HG03108 (cell line): ENCODE results near the gene KRT6C.
"Not testable (repeated sequence)": the region's sequence is repeated elsewhere in the genome, so short reads cannot be mapped to it uniquely, and the experiment has no call there.

Experiments used
- ATAC-seq: cut with Tn5 transposase; IDR thresholded peaks from one replicate; pipeline ENCODE4 v1.9.1; 2021; ENCODE audit warnings: moderate library complexity; ENCODE audit not compliant: unreplicated experiment

KRT6C gene

DNA sequence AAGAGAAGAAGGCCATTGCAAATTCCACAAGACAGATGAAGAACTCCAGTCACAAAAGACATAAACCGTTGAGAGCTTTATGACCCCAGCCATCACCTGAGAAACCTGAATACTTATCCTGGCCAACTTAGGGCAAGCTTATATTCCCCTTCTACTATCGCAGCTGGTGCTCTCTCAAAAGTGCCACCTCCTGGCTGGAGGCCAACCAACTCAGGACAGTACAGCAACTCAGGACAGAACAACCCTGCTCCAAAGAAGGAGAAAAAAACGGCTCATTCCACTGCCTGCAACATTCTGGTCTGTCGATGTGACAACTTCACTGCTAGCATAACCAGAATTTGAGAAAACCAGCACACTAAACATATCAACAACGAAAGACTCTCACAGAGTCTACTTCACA is 11.9 kb downstream of the KRT6C start:
- no peak for ATAC-seq

DNA sequence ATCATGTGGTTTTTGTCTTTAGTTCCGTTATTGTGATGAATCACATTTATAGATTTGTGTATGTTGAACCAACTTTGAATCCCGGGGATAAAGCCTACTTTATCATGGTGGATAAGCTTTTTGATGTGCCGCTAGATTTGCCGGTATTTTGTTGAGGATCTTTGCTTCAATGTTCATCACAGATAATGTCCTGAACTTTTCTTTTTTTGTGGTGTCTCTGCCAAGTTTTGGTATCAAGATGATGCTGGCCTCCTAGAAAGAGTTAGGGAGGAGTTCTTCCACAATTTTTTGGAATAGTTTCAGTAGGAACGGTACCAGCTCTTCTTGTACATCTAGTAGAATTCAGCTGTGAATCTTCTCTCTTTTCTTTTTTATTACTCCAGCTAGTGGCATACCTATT is 14.7 kb downstream of the KRT6C start:
- no peak for ATAC-seq

DNA sequence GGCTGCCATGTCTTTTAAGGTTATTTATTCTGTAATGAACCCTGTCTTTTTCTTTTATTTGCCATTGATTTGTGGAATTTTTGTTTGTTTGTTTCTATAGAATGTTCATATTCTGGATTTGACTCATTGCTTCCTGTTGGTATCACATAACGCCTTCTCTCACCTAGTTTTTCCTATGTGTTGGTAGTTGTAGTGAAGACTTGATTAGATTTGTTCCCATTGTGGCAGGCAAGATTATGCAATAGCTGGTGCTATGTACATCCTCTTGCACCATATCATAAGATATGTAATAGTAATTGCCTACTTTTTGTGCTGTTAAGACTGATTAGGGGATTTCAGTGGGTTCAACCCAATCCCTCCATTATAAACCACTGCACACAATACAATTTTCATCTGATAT is 17.8 kb downstream of the KRT6C start:
- ATAC-seq = no peak

DNA sequence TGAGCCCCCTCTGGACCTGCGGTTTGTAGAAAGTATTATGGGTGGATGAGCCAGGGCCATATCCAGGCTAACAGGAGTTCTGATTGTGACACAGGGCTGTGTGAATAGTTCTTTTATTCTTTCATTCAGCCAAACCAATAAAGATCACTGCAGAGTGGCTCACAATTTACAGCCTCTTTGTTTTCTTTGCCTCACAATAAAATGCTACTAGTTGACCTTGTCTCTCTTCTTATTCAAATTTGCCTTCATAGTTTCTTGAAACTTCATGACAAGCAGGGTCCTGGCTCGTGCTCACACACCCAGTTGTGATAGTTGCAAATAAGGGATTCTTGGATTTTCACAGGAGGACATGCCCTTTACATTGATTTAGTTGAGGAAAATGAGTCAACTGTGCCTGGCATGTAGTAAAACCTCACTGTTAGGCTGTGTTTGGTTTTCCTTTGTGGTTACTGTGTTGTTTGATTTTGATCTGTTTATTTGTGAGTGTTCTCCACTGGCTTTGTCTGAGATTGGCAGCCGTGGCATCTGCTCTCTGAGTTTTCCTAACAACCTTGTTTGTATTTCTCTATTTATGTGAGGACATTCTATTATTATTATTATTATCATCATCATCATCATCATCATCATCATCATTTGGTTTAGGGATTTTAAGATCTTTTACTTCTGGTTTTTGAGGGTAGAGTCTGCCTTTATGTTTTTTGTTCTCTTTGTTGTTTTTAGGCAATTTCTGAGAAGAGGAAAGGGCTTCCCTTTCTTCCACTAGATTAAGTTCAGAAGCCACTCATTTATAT is 19.0 kb downstream of the KRT6C start:
- ATAC-seq = no peak

DNA sequence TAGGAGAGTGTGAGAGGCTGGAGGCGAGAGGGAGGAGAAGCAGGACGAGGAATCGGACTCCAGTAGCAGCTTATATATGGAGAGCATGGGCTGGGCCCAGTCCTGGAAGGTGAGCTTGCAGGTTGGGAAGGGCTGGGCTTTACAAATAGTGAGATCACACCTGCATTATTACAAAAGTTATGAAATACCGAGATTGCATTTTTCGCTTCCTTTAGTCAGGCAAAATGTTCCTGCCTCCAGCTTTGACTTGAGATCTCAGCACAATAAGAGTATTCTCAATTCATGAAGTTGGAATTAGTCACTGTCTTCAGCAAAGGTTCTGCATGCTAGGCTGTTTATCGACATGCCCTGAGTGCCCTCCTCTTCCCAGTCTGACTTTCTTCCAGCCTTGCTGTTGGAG is 21.5 kb downstream of the KRT6C start, which contains the start of gene KRT6B:
TSS of gene KRT6B (minus strand) at position 46 of the 400 bp plus-strand sequence. CDS start 68 bp downstream, outside the sequence.
- no peak for ATAC-seq

DNA sequence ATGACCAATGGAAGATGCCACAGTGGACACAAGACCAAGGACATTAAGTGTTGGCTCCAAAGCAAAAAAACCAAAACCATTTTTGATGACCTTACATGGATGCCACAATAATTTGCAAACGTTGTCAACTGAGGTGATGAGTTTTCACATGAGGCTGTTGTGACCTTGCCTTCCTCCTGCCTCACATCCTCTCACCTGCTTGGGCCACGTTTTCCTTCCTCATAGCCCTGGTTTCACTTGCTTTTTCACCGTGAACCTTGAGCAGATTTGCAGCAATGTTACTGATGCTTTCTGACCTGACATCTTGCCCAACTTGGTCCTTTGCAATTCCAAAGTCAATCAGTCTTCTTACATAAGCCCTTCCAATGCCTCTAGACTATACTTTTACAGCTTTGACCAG is 25.4 kb downstream of the KRT6C start:
- no peak for ATAC-seq

DNA sequence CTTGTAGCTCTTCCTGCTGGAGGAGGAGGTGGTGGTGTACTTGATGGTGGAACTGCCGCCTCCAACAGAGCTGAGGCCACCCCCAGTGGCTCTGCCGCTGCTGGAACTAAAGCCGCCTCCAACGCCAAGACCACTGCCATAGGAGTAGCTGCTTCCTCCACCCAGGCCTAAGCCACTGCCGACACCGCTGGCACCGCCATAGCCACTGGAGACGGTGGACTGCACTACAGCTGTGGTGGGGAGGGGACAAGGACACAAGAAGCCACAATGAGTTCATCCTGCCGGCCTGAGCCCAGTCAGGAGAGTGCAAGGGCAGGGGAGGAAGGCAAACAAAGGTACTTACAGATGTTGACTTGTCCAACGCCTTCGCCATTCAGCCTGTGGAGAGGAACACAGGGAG is 26.4 kb downstream of the KRT6C start:
- not testable (repeated sequence) for ATAC-seq

DNA sequence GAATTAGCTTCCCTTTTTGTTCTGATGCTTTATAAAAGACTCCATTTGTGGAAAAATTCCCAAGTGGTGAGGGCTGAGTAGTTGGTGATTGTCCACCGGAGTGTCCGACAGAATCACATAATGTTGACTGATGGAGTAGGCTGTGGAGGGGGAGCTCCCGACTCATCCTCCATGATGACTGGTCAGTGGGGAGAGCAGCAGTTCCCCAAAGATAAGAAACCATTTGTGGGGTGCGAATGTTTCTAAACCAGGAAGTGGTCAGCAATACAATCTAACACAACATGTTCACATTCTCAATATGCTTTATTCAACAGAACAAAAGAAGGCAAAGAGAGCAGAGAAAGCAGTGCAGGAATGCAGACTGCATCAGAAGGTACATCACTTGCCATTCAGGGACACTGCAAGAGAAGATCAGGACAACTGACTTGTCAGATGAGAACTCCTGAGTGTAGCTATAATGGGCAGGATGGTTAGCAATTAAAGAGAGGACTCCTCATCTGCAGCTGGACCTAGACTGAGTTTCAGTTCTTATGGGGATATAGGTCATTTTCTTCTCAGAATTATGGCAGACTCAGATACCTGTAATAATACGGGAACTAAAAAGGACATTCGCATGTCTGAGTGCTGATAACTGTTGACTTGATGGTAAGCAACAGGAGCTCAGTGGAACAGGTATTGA is 27.1 kb downstream of the KRT6C start:
- no peak for ATAC-seq

DNA sequence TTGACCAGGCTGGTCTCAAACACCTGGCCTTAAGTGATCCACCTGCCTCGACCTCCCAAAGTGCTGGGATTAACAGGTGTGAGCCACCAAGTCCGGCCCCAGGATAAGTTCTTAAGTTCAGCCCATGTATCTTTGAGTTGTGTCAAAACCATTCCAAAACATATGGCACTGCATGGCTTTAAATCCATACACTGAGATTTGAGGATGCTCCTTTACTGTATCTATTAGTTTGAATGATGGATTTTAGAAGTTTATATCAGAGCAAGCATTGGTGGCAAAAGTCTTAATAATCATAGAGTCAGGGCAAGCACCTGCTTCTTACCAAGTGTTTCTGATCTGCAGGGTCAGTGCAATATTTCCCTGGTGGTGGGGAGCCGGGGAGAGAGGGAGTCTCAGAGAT is 27.7 kb downstream of the KRT6C start:
- ATAC-seq = no peak

DNA sequence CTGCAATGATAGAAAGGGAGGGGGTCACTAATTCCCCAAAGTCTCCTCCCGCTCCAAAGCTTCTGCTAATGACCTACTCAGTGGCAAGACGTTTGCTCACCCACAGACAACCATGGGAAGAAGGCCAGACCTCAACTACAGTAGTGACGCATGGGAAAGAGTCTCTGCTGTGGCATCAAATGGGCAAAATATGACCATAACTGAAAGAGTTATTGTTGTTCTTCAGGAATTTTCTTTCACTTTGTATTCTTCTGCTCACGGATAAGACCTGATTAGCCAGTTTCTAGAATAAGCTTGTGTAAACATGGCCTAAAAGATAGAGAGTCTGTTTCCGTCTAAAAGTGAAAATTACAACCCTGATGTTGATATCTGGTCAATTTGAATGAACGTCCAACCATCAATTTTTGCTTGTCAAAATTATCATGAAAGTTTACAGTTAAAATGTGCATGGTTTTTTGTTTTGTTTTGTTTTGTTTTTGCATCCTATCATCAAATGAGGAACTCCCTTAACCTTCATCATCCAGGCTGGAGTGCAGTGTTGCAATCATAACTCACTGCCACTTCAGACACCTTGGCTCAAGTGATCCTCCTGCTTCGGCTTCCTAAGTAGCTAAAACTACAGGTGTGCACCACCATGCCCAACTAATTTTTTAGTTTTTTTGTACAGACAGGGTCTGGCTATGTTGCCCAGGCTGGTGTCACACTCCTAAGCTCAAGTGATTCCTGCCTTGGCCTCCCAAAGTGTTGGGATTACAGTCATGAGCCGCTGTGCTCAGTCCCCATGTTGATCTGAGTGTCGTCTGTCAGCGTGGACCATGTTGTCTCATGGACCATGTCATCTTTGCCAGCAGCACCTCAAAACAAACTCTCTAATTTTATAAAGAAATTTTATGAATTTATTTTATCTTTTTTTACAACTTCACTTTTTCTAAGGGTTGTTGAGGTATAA is 28.7 kb downstream of the KRT6C start:
- no peak for ATAC-seq

DNA sequence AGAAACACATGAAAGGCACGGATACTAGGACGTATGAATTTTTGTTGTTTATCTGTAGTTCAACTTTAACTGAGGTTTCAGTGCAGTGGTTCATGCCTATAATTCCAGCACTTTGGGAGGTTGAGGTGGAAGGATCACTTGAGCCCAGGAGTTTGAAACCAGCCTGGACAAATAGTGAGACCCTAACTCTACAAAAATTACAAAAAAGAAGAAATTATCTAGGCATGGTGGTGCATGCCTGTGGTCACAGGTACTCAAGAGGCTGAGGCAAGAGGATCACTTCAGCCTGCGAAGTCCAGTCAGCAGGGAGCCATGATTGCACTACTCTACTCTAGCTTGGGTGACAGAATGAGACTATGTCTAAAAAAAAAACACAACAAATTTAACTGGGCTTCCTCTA is 29.6 kb downstream of the KRT6C start:
- ATAC-seq = no peak

DNA sequence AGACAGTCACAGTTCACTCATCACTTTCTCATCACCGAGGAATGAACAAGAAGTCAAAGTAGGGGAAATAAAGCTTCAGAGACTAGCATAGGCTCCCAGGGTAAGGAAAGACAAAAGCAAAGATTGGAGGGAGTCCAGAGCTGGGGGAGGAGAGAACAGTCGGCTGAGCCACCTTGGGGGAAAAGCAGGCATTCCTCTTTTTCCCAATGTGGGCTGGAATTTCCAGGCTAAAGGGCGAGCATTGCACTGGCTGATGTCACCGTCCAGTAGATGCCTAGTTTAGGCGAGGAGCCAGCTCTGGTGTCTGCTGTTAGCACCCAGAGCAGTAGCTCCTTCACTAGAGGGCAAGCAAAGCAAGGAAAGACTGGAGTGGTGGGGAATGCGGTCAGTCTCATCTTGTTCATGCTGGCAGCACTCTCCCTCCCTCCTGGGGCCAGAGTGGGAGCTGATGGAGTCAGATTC is 31.0 kb downstream of the KRT6C start:
- ATAC-seq = no peak

DNA sequence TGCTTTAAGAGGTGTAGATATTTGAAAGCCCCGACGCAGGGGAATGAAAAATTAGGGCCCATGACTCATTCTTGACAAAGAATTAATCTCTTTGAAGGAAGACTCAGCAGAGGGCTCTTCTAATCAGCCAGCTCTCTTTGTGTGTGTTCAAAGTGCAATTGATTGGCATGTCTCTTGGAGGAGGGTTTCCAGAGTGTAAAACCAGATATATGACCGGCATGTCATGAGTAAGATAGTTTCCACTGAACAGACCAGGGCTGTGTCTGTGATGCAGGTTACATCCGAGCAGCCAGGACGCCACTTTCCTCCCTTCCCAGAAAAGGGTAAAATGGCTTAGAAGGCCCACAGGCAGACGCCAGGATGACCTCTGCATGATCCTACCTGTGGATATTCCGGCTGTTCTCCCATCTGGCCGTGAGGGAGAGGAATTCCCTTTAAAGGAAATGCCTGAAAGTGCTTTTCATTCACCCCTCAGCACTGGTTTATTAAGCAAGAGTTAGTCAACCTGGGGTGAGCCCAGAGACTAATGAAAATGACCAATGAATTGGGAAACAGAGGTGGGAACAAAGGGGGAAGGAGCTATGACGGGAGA is 32.2 kb downstream of the KRT6C start:
- no peak for ATAC-seq

DNA sequence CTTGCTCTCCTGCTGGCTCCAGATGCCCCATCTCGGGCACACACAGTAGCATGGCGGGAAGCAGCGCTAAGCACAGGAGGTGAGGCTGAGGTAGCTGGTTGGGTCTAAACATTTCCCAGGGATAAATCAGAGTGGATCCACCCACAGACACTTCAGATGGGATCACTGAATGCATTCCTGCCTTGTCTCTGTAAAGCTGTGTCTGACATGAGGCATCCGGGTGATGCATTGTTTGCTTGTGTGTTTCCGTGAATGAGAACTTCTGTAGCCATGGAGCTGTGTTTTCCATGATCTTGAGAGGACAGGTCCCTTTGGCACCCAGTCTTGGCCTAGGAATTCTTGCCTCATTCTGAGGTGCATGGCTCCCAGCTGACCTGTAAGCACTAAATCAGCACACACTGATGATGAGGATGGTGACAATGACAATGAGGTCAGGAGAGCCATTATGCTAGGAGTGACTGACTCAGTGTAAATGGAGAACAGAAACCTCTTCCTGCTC is 32.7 kb downstream of the KRT6C start:
- ATAC-seq = no peak

DNA sequence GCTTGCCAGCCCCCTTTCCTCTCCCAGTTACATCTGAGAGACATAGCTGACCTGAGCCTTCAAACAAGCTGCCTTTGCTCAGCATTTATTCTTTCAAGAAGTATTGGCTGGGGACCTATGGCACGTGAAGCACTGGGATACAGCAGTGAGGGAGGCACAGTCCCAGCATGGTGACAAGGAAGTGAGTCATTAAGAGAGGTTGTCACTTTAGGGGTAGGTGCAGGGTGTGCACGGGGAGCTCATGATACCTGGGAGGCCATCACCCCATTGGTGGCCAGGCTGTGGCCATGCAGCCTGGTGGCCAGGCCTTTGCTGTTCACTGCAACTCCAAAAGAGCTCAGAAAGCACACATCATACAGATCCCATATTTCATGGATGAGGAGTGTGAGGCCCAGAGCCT is 33.8 kb downstream of the KRT6C start:
- ATAC-seq = no peak

DNA sequence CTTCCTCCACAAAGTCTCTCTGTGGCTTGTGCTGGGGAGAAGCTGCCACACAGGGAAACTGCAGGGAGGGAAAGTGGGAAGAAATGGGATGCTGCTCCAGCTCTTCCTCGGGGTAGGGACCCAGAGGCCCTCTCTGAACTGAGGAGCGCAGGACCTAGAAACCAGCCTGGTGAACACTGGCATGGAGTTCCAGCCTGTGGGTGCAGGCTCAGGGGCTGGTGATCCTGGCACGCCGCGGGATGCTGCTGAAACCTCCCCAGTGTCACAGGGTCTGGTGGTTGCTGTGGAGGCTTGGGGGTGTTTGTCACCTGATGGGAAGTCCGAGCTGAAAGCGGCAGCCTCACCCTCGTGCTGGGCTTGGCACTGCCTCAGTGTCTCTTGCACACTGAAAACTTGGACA is 34.2 kb downstream of the KRT6C start:
- ATAC-seq = no peak

DNA sequence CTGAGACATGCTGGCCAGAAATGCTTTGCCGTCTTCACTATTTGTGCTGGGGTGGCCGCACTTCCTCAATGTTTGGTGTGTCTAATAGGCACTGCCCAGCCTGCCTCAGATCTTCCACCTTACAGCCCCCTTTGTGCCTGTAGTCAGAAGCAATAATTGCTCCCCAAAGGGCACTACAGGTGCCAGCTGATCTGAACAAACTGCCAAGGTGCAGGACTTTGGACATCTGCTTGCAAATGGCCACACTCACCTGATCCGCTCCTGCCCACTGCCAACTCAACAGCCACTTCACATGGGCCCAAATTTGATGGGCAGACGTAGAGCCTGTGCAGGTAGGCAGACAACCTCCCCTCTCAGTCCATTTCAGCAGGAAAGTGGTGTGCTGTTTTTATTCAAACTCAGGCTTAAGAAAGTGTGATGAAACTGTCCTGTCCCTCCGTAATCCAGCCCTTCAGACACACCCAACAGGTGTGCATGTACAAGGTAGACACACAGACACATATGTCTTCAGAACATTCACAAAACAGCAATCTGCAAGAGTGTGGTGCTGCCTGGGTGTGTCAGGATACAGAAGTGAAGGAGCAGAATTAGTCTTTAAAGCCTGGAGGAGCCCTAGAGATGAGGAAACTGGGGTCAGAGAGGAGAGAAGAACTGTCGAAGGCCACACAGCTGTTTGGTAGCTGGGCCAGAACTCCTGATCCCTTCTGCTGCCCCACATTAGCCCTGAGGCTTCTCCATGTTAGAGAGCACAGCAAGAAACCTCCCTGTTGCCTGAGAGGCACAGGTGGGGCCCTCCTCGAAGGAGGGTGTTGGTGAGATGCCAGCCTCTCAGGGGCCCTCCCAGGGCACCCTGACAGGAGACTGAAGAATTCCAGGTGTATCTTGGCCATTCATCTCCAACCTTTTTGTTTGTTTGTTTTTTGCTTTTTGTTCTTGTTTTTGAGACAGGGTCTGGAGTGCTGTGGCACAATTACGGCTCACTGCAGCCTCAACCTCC is 35.0 kb downstream of the KRT6C start:
- no peak for ATAC-seq

DNA sequence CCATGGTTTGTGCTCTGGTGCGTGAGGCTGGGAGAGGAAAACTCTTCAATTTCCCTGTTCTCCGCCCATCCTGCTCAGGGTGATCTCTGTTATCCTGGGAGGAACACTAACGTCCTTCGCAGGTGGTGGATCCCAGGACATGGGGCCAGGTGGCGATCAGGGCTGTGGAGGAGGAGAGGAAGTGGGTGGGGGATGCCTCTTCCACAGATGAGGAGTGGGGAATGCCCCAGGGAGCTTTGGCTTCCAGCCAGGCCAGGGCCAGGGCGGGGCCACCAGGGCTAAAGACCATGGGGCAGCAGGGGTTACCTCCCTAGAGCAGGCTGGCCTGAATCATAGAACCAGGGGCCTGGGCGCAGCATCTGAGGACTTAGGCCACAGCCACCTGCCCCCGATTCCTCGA is 36.1 kb downstream of the KRT6C start:
- ATAC-seq = no peak

DNA sequence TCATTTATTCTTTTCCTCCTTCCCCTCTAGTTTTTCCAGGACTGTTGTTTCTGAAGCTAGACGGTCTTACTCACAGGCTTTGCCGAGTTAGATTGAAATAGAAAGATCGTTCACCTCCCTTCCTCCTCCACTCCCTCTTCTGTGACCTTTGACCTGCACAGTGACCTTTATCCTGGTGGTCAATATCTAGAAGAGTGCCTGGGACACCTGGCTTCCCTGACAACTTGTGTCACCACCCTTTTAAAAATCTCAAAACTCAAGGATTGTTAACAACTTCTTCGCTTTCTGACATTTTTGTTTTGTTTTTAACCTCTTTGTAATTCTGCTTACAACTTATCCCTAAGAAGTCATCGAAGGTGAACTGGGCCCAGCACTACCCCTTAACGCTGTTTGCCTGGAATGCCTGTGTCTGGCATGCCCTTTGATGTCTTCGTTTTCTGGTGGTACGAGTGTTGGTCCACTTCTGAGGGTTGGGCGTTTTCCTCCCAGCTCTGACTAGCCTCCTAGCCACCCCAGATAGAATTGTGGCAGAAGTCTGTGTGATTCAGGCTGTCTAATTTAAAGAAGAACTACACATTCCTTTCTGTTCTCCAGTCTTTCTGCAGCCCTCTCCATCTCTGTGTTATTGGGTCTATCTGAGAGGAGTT is 36.7 kb downstream of the KRT6C start:
- no peak for ATAC-seq
